ENCODE results near the gene ARIH2. TPM values are rescaled to one million over a fixed set of nuclear protein-coding genes. Genes with fewer than 3 reads are reported as not detected.
A peak's percentile ranks its signal among the peaks of the same experiment; 100 is the strongest.
"Not testable (repeated sequence)": the region's sequence is repeated elsewhere in the genome, so short reads cannot be mapped to it uniquely, and the experiment has no call there.

Gene ARIH2
- total RNA-seq, 1 experiment from 2014 or later: 100 TPM

DNA sequence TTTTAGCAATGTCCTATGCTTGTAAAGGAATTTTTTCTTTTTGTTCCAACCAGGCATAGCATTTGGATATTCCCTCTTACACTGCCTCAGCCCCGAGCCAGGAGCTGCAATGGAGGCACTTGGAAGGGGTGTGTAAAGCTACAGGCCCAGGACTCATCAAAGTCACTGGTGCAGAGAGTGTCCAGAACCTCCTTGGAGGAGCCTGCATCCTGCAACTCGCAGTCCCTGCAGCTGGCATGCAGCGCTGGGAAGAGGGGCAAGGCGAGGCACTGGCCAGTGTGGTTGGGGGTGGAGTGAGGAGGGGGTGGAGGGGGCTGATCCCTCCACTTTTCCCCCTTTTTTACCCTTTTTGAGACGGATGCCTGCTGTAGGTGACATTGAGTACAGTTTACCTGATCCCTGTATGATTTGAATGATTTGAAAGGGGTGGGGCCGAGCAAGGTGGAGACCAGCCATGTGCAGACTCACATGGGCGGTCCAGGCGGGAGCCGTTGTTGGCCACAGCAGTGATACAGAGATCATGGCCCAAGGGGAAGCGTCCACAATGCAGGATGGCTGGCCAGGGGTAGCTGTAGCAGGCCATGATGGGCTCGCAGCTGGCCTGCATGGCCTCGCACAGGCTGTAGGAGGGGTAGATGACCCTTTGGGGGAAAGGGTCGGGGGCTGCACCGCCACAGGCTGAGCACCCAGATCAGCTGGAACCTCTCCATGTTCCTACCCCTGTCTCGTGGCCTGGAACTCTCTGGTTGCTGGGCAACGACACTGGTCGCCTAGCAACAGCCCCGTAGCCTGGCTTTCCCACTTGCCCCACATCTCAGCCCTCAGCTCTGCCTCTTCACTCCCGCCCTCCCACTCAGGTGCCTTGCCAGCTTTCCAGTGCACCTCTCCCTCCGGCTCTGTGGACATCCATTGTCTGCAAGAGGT is 79.3 kb downstream of the ARIH2 start:
- no peak for DNase-seq
- Histone ChIP-seq H3K4me1 (no peaks in the 10 kb centered on the region), H3K27ac (no peak overlapping the region), H3K9me3 (replicated peaks) (no peaks in the 10 kb centered on the region), H3K4me3 (no peak overlapping the region), H3K36me3 (no peaks in the 10 kb centered on the region), H3K27me3 (no peaks in the 10 kb centered on the region)

DNA sequence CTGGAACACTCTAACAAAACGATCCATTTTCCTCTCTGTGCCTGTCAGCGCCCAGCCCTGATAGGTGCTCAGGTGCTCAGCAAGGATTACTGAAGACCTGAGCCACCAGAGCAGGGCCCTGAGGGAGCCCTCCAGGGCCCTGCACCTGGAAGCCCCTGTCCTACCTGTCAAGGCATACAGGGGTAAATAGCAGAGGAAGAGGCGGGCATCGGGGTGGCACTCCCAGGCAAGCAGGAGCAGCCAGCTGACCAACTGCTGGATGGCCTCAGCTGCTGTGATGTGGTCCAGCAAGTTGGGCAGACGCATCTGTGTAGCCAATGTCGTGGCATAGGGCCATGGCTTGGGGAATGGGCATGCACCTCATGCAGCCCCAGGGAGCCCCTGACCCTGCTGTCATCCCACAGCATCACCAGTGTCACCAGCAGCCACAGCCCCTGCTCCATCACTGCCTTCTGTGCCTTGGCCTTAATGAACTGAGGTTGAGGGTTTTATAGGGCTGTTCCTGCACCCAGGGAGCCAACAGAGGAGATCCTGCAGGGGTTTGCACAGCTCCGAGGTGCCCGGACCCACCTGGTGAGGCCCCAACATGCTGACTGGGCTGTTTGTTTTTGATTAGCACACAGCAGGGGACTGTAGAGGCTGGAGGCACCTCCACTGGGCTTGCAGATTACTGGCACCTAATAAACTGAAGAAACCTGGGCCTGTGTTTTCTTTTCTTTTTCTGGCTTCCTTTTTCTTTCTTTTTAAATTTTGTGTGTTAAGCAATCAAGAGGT is 80.6 kb downstream of the ARIH2 start:
- no peaks in the 10 kb centered on the region for H3K27me3 ChIP-seq
- no peak for DNase-seq
- no peaks in the 10 kb centered on the region for H3K4me1 ChIP-seq
- H3K36me3 ChIP-seq: no peaks in the 10 kb centered on the region
- H3K4me3 ChIP-seq: no peak overlapping the region
- no peaks in the 10 kb centered on the region for H3K9me3 ChIP-seq (replicated peaks)
- H3K27ac ChIP-seq: no peak overlapping the region

DNA sequence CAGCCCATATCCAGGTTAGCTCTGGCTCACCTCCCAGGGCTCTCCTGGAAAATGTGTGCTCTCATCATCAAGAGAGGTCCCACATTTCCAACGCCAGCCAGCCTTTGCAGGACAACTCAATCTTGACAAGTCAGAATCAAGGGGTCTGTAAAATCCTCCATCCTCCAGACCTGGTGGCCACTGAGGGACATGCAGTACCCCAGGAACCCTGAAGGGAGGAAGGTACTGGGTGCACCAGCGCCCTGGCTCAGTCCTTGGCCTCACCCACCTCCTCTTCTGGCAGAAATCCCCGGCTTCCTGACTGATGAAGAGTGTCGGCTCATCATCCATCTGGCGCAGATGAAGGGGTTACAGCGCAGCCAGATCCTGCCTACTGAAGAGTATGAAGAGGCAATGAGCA is 82.5 kb downstream of the ARIH2 start:
- no peak for DNase-seq
- no peak overlapping the region for H3K4me3 ChIP-seq

DNA sequence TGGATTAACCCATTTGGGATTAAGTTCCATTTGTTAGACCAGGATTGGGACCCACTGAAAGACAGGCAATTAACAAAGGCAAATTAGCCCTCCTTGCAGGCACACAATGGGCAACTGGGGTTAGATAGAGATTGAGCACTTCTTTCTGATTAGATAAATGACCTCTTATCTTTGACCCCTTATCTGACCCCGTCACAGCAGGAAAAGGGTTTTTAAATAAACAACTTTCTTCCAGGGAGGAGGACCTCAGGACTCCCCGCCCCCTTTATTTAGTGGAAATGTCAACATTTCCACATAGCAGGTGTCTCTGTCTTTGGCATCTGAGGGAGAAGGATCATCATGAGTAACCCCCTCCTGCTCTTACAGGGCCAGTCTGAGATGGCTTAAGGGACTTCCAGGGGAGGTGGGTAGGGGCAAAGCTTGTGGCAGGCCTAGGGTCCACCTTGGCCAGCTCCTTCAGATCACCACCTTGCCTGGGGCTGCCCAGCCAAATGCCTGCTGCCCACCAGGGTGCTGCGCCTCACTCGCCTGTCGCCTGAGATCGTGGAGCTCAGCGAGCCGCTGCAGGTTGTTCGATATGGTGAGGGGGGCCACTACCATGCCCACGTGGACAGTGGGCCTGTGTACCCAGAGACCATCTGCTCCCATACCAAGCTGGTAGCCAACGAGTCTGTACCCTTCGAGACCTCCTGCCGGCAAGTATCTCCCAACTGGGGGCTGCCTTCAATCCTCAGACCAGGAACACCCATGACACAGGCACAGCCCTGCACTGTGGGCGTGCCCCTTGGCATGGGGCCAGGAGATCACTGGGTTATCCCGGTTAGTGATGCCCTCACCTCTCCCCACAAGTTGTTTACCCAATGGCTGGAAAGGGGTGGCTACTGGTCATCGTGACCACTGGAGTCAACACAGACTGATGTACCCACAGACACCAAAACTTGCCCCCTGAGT is 86.0 kb downstream of the ARIH2 start:
- Histone ChIP-seq H3K27me3 (no peaks in the 10 kb centered on the region), H3K36me3 (peaks cover 2% of the 10 kb centered on the region; the same call in 1 of the 2 replicates), H3K4me1 (no peaks in the 10 kb centered on the region; the same call in 1 of the 2 replicates), H3K27ac (no peak overlapping the region), H3K9me3 (replicated peaks) (no peaks in the 10 kb centered on the region), H3K4me3 (no peak overlapping the region)
- DNase-seq: no peak

More for the DNA sequence above, 82.5 kb downstream of the ARIH2 start:
- Histone ChIP-seq H3K27me3 (no peaks in the 10 kb centered on the region), H3K4me1 (no peaks in the 10 kb centered on the region; the same call in 1 of the 2 replicates), H3K9me3 (replicated peaks) (no peaks in the 10 kb centered on the region), H3K36me3 (no peaks in the 10 kb centered on the region), H3K27ac (no peak overlapping the region)

DNA sequence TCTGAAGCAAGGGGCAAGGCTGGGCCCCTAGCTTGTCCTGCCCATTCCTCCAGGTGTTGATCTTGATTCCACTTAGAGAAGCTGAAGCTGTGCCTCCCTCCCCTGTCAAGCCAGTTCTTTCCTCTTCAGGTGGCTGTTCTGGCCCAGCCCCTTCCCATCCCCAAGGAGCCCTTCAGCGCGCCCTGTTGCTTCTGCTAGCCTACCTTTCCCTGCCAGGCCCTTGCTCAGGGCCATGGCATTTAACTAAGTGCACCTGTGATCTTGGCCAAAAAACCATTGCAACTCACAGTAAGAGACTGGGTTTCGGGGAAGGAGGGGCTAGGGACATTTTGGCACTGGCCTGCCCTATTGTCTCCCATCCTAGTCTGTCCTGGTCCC is 86.7 kb downstream of the ARIH2 start:
- Histone ChIP-seq H3K4me1 (no peaks in the 10 kb centered on the region; the same call in 1 of the 2 replicates), H3K27ac (no peak overlapping the region), H3K36me3 (peaks cover 2% of the 10 kb centered on the region; the same call in 1 of the 2 replicates), H3K27me3 (no peaks in the 10 kb centered on the region), H3K4me3 (no peak overlapping the region), H3K9me3 (replicated peaks) (no peaks in the 10 kb centered on the region)
- DNase-seq: no peak

DNA sequence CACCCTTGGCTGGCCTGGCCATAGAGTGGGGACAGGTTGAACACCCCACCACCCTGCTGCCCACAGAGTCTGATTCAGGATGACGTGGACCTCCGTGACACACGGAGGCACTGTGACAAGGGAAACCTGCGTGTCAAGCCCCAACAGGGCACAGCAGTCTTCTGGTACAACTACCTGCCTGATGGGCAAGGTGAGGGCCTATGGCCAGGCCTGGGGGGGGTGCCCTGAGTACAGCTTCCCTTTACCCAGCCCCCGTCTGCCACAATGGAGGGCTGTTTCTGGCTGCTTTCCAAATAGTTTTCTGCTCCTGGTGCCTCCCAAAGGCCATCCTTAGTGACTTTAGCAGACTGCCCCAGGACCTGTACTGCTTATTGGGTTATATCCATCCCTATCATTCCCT is 87.4 kb downstream of the ARIH2 start:
- Histone ChIP-seq H3K4me3 (peak overlapping the region; percentile 98), H3K4me1 (no peaks in the 10 kb centered on the region; the same call in 1 of the 2 replicates), H3K27ac (no peak overlapping the region), H3K27me3 (no peaks in the 10 kb centered on the region), H3K36me3 (peaks cover 2% of the 10 kb centered on the region; the same call in 1 of the 2 replicates), H3K9me3 (replicated peaks) (no peaks in the 10 kb centered on the region)
- no peak for DNase-seq

- peaks cover 2% of the 10 kb centered on the region; the same call in 1 of the 2 replicates for H3K36me3 ChIP-seq
- peak overlapping the region; percentile 98 for H3K4me3 ChIP-seq
- H3K9me3 ChIP-seq (replicated peaks): no peaks in the 10 kb centered on the region
- no peaks in the 10 kb centered on the region; the same call in 1 of the 2 replicates for H3K4me1 ChIP-seq
- H3K27ac ChIP-seq: peak overlapping the region; percentile 90
- DNase-seq: peak in 1 of 2 experiments; percentile 20
- no peaks in the 10 kb centered on the region for H3K27me3 ChIP-seq
Observed at GRCh38 chr3:49006408-49007067, 87.9 kb downstream of the ARIH2 start.

DNA sequence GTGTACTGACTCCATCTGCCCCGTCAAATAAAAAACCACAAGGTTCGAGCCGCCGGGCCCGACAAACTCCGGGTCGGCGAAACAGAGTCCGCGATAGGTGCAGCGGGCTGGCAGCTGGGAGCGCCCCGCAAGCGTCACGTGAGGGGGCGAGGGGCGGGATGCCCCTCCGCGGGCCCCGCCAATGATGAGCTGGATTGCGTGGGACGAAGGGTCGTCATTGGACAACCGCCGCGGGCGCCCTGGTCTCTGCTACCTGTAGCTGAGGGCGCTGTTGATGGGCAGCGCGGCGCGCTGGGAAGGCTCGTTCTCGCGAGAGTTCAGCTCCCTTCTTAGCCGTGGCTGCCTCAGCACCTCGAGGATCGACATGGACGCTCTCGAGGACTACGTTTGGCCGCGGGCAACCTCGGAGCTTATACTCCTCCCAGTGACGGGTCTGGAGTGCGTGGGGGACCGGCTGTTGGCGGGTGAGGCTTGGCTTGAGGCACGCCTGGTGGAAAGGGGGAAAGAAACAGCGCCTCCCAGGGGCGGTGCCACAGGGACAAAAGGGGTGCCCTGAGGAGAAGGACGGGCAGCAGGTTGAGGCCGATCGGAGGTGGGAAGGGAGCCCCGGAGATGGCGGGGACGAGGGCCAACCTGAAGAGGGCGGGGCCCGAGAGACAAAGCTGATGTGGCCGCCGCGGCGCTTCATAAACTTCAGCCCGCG is 88.6 kb downstream of the ARIH2 start, which contains the start of gene WDR6:
Gene WDR6 (plus strand): TSS at position 324 of the 703 bp plus-strand sequence. CDS start 41 bp downstream, at position 365.
- Histone ChIP-seq H3K9me3 (replicated peaks) (no peaks in the 10 kb centered on the region), H3K27me3 (no peaks in the 10 kb centered on the region), H3K27ac (peak within 1 kb of the TSS; percentile 90), H3K4me3 (peak within 1 kb of the TSS; percentile 98), H3K36me3 (peaks cover 6% of the 10 kb centered on the region; the same call in 1 of the 2 replicates), H3K4me1 (no peaks in the 10 kb centered on the region; the same call in 1 of the 2 replicates)
- peak; percentile 97 to 98 for DNase-seq

DNA sequence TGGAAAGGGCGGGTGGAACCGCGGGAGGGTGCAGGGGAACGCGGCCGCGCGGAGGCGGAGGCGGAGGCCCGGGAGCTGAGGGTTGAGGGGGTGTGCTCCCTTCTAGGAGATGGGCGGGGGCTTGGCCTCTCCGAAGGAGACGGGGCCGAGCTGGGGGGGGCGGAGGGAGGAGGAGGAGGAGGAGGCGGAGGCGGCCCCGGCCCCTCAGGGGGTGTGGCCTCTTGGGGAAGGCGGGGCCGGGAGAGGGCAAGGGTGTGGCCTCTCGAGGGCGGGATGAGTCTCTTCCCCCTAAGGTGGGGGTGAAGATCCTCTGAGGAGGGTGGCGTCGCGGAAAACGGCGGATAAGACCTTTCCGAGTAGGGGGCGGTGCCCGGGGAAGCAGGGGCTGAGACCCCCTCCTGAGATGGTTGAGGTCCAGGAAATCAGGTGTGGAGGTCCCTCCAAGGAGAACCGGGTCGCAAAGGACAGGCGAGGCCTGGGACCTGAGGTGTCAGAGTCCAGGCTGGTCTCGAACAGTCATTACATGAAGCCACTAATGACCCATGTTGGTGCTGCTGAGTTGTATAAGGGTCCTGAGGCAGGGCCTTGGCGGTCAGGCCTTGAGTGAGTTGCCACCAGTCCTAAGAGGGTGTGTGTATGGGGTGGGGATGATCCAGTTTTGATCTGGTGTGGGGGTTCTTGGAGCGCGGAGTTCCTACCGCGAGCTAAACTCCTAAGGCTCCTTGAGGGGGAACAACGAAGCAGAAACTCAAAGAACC is 89.3 kb downstream of the ARIH2 start:
- no peaks in the 10 kb centered on the region for H3K27me3 ChIP-seq
- H3K4me3 ChIP-seq: peak overlapping the region; percentile 98
- H3K9me3 ChIP-seq (replicated peaks): no peaks in the 10 kb centered on the region
- peaks cover 6% of the 10 kb centered on the region; the same call in 1 of the 2 replicates for H3K36me3 ChIP-seq
- peak overlapping the region; percentile 90 for H3K27ac ChIP-seq
- DNase-seq: peak; percentile 79 to 83
- H3K4me1 ChIP-seq: no peaks in the 10 kb centered on the region; the same call in 1 of the 2 replicates

- H3K4me3 ChIP-seq; H3K4me1 ChIP-seq; H3K27me3 ChIP-seq; H3K27ac ChIP-seq; H3K9me3 ChIP-seq (replicated peaks); DNase-seq; H3K36me3 ChIP-seq: not testable (repeated sequence)
Observed at GRCh38 chr3:49008627-49009026, 90.0 kb downstream of the ARIH2 start.

DNA sequence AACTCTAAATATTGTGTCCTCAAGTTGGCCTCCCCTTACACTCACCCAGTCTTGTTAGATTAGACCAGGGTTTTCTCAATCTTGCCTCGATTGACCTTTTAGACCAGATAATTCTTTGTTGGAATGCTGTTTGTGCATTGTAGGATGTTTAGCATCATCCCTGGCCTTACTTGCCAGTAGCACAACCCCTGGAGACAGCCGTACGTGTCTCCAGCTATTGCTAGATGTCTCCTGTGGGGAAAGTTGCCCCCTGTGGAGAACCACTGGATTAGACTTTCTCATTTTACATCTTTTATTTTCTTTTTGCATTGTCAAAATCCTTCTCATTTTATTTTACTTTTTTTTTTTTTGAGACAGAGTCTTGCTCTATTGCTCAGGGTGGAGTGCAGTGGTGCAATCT is 90.8 kb downstream of the ARIH2 start:
- Histone ChIP-seq H3K27me3 (no peaks in the 10 kb centered on the region), H3K36me3 (peaks cover 14% of the 10 kb centered on the region), H3K27ac (no peak overlapping the region), H3K9me3 (replicated peaks) (no peaks in the 10 kb centered on the region), H3K4me1 (no peaks in the 10 kb centered on the region; the same call in 1 of the 2 replicates), H3K4me3 (no peak overlapping the region)
- no peak for DNase-seq

- no peak for DNase-seq
- Histone ChIP-seq H3K4me3 (no peak overlapping the region), H3K36me3 (peaks cover 30% of the 10 kb centered on the region), H3K9me3 (replicated peaks) (no peaks in the 10 kb centered on the region), H3K4me1 (peaks cover 3% of the 10 kb centered on the region; the same call in 1 of the 2 replicates), H3K27ac (no peak overlapping the region), H3K27me3 (no peaks in the 10 kb centered on the region)
Observed at GRCh38 chr3:49012441-49013017, 93.9 kb downstream of the ARIH2 start.

All from SJCRH30 (cell line).